Pulmonary artery endothelial cell (primary cell): ENCODE measurements around the gene MKRN2. TPM values are rescaled to one million over a fixed set of nuclear protein-coding genes. Genes with fewer than 3 reads are reported as not detected.
"Not testable (repeated sequence)": the region's sequence is repeated elsewhere in the genome, so short reads cannot be mapped to it uniquely, and the experiment has no call there.

Experiments
- DNase-seq: peaks from one replicate; pipeline ENCODE4 v3.0.0-alpha.2; 2011; ENCODE audit warnings: low read depth, low spot score
- total RNA-seq: library from RNA; depleted of rRNA; stranded (reverse); fragments of >200 nt; gene quantifications from 2 replicates; pipeline ENCODE4 v1.2.3, GENCODE V29; 2014

The MKRN2 gene
- total RNA-seq: 35.9 and 36.9 TPM in 2 replicates

GRCh38 chr3:12556690-12557472, at the start of gene MKRN2:
Gene MKRN2 (plus strand): TSS chr3:12557087. CDS start chr3:12557151, 64 bp downstream.
- DNase-seq: peak; percentile 47

DNA sequence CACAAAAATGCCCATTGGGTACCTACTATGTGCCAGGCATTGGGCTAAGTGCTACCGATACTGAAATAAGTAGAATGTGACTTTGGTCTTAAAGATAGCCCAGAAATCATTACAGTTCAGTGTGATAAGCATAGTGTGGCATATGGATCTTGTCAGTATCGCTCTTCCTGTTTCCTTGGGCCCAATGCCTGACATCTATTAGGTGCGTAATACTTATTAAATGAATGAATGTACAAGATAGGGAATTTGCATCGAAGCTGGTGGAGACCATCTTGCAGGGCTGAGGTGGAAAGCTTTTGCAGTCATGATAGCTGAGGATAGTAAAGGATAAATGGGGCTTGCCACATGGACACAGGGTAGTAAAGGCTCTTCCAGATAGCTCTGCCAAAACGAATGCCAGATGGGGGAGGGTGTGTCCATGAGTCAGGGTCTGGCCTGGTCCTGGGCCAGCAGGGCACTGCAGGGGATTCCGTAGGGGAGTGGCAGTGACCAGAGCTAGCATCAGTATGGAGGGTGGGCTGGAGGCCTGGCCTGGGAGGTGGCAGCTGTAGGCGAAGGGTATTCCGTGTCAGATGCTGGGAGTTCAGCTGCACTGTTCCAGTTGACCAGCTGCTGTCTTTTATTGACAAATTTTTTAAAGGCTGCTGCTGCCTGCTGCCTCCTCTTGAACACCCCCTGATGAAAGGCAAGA, 49.2 kb upstream of the MKRN2 start:
- peak; percentile 7 for DNase-seq

GRCh38 chr3:12508291-12508700, 48.6 kb upstream of the MKRN2 start:
- DNase-seq: peak; percentile 73

DNA sequence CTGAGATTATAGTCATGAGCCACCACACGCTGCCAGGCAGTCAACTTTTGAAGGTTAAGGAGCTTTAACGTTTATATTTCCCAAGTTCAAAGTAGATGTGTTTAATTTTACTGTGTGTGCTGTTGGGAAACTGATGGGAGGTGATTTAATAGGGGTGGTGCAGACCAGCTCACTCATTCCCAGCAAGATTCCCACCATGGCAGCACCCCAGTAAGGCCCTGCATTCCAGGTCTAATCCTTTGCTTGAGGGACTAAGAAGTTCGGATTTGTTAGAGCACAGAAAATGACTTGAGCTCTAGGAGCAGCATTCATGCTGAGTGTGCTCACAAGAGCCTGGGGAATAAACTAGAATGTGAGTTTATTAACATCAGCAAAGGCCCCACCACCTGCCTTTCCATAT, 47.4 kb upstream of the MKRN2 start:
- DNase-seq: no peak

DNA sequence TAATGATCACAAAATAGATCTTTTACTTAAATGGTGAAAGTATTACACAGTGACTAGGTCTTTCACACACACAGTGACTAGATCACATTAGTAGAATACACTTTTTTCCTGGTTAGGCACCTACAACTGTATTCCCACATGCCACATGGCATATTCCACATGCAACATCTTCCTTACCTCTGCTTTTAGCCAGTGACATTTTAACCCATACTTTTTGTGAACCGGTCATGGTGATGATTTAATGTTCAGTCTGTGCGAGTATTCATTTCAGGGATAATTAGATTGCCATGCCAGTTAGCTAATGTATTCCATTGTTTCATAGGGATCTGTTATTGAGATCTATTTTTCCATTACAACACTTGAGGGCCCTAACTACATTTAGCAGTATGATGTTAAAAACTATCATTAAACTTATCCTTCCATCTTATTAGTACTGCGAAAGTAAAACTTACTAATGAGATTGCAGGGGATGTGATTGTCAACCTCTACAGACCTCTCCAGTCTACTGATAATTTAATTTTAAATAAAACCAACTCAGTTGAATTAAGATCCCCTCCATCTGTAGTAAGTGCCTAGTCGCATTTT, 44.3 kb upstream of the MKRN2 start:
- DNase-seq: no peak

- no peak for DNase-seq
These were observed 43.0 kb upstream of the MKRN2 start for GRCh38 chr3:12513694-12514446.

DNA sequence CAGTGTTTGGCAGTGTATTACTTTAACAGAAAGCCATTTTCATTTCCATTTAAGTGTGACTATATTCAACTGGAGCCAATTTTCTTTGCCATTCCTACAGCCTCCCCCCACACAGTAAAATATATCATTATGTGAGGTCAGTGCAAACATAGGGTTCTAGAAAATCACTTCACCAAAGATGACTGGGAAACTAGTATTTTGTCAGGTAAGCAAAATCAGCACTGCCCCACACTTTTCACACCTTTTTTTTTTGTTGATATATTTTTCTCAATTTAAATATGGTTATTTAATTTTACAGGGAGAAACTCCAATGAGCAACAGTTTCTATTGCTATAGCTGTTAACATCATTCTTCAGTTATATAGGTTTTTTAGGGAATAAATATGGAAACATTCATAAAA, 41.3 kb upstream of the MKRN2 start:
- no peak for DNase-seq

DNA sequence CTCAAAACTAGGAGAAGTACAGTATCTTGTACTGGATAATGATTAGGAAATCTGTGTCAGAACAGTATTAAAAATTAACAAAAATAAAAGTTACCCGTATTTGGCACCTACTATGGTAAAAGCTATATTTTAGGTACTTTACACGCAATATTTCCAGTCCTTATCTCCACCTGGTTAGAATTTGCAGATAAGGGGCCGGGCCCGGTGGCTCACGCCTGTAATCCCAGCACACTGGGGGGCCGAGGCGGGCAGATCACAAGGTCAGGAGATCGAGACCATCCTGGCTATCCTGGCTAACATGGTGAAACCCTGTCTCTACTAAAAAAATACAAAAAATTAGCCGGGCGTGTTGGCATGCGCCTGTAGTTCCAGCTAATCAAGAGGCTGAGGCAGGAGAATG, 40.0 kb upstream of the MKRN2 start:
- no peak for DNase-seq

GRCh38 chr3:12518261-12519028, 38.4 kb upstream of the MKRN2 start:
- DNase-seq: no peak

DNA sequence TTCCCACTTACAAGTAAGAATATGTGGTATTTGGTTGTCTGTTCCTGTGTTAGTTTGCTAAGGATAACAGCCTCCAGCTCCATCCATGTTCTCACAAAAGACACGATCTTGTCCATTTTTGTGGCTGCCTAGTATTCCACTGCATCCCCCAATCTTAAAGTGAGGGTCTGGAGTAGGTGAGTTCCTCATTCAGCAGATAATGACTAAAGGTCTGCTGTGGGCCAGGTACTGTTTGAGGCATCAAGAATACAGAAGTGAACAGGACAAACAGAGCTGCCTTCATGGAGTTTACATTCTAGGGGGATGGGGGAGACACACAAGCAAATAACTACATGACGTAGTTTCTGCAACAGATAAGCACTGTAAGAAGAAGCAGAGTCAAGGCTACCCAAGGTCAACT, 35.9 kb upstream of the MKRN2 start:
- no peak for DNase-seq

GRCh38 chr3:12522721-12523120, 34.2 kb upstream of the MKRN2 start:
- no peak for DNase-seq

GRCh38 chr3:12527757-12528143, 29.1 kb upstream of the MKRN2 start:
- no peak for DNase-seq

- no peak for DNase-seq
These were observed 24.7 kb upstream of the MKRN2 start for GRCh38 chr3:12532182-12532581.

DNA sequence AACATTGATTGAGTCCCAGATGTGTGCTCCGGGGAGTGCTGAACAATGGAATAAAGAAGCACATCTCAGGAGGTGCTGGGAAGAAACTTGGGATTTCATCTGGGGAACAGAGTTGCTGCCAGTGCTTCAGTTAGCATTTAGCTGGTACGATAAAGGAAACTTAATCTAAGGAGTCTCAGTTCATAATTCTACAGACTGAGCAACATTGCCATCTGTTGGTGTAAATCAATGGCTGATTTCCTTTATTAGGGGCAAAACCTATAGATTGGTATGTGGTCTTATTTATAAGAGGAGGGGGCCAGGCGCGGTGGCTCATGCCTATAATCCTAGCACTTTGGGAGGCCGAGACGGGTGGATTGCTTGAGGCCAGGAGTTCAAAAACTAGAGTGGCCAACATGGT, 20.5 kb upstream of the MKRN2 start:
- DNase-seq: no peak

DNA sequence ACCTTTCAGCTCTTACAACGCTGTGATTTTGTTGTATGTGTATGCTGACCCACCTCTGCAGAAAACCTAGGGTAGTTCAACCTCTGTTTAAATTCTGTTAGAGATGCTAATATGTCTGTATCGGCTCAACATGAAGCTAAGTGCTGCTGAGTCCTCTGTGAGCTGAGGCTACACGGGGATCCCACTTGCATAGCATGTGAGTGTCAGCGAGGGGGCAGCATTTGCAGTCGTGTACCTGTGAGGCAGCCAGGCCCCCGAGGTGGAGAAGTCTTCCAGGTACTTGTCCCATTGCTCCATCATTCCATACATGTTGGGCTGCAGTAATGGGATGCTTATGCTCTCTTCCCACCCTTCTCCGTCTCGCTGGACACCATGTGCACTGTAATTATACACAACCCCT, 15.3 kb upstream of the MKRN2 start:
- DNase-seq: no peak

- DNase-seq: not testable (repeated sequence)
These were observed 13.4 kb upstream of the MKRN2 start for GRCh38 chr3:12543497-12543896.

GRCh38 chr3:12544652-12545472, 12.0 kb upstream of the MKRN2 start:
- DNase-seq: no peak

DNA sequence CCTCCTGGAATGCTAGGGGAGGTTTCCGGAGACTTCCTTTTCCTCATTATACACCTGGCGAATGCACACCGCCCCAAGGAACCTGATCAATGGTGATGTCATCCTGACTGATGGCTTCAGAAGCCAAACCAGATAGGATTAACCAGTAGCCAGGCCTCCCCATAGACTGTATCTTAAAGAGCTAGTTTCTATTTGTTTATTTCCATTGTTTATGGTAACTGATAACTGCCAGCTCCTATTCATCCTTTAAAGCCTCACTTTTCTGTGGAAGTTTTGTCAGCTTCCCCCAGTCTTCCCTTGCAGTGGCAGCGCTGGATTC, 11.5 kb upstream of the MKRN2 start, which contains the start of gene MKRN2OS:
Gene MKRN2OS (minus strand): TSS at position 27 of the 319 bp plus-strand sequence. CDS start 35 bp downstream, outside the sequence.
- no peak for DNase-seq

DNA sequence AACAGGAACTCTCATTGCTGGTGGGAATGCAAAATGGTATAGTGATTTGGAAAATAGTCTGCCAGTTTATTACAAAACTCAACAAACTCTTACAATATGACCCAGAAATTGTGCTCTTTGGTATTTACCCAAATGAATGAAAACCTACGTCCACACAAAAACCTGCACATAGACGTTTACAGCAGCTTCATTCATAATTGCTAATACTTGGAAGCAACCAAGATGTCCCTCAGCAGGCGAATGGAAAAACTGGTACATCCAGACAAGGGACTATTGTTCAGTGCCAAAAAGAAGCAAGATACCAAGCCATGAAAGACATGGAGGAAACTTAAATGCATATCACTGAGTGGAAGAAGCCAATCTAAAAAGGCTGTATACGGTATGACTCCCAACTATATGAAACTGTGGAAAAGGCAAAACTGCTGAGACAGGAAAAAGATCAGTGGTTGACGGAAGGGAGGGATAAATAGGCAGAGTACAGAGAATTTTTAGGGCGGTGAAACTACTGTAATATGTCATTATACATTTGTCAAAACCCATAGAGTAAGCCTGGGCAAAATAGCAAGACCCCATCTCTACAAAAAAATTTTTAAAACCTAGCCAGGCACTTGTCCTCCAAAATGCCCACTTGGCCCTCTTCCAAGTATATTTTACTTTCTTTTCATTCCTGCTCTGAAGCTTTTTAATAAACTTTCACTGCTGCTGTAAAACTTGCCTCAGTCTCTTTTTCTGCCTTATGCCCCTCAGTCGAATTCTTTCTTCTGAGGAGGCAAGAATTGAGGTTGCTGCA, 6.7 kb upstream of the MKRN2 start:
- no peak for DNase-seq
